Activated naive CD4-positive, alpha-beta T cell treated with anti-CD3 and anti-CD28 coated beads, Interleukin-2, amount 50 U/mL, for 24 hours (primary cell): ENCODE measurements around the gene TBC1D14.

Source experiments
- H3K27ac Mint-ChIP-seq: one replicate; pipeline ENCODE4 v1.8.0; 2021; ENCODE audit warnings: mild to moderate bottlenecking, mixed read lengths
- H3K27me3 Mint-ChIP-seq: one replicate; pipeline ENCODE4 v1.8.0; 2021; ENCODE audit warnings: mixed read lengths
- H3K36me3 Mint-ChIP-seq: one replicate; pipeline ENCODE4 v1.8.0; 2021; ENCODE audit warnings: mixed read lengths
- H3K4me1 Mint-ChIP-seq: one replicate; pipeline ENCODE4 v1.8.0; 2021; ENCODE audit warnings: mixed read lengths
- H3K4me3 Mint-ChIP-seq: one replicate; pipeline ENCODE4 v1.8.0; 2021; ENCODE audit warnings: mild to moderate bottlenecking, mixed read lengths
- H3K9me3 Mint-ChIP-seq: one replicate; pipeline ENCODE4 v1.8.0; 2021; ENCODE audit warnings: mixed read lengths

TBC1D14 gene

GRCh38 chr4:6909113-6909969, at the start of gene TBC1D14:
Gene TBC1D14 (plus strand): TSS chr4:6909826. CDS start chr4:6923390, 13,564 bp downstream.
- Mint-ChIP-seq H3K4me3 (peak within 1 kb of the TSS; percentile 94), H3K27me3 (no peaks in the 10 kb centered on the region), H3K4me1 (peaks cover 58% of the 10 kb centered on the region)

GRCh38 chr4:6868386-6868785, 41.2 kb upstream of the TBC1D14 start:
- no peak overlapping the region for H3K27ac Mint-ChIP-seq
- H3K27me3 Mint-ChIP-seq: no peaks in the 10 kb centered on the region
- H3K36me3 Mint-ChIP-seq: peaks cover 6% of the 10 kb centered on the region
- no peaks in the 10 kb centered on the region for H3K9me3 Mint-ChIP-seq
- peaks cover 9% of the 10 kb centered on the region for H3K4me1 Mint-ChIP-seq
- H3K4me3 Mint-ChIP-seq: no peak overlapping the region

More at GRCh38 chr4:6909113-6909969, at the start of gene TBC1D14:
- H3K36me3 Mint-ChIP-seq: no peaks in the 10 kb centered on the region
- H3K9me3 Mint-ChIP-seq: no peaks in the 10 kb centered on the region
- H3K27ac Mint-ChIP-seq: peak within 1 kb of the TSS; percentile 93

- no peak overlapping the region for H3K4me3 Mint-ChIP-seq
- no peak overlapping the region for H3K27ac Mint-ChIP-seq
- H3K36me3 Mint-ChIP-seq: peaks cover 6% of the 10 kb centered on the region
- H3K9me3 Mint-ChIP-seq: no peaks in the 10 kb centered on the region
- H3K27me3 Mint-ChIP-seq: no peaks in the 10 kb centered on the region
- no peaks in the 10 kb centered on the region for H3K4me1 Mint-ChIP-seq
Measured at GRCh38 chr4:6869944-6870343, 39.7 kb upstream of the TBC1D14 start.

GRCh38 chr4:6873291-6873690, 36.3 kb upstream of the TBC1D14 start:
- no peaks in the 10 kb centered on the region for H3K4me1 Mint-ChIP-seq
- H3K27me3 Mint-ChIP-seq: no peaks in the 10 kb centered on the region
- H3K27ac Mint-ChIP-seq: no peak overlapping the region
- no peaks in the 10 kb centered on the region for H3K9me3 Mint-ChIP-seq
- peaks cover 11% of the 10 kb centered on the region for H3K36me3 Mint-ChIP-seq
- H3K4me3 Mint-ChIP-seq: no peak overlapping the region

GRCh38 chr4:6873792-6874461, 35.7 kb upstream of the TBC1D14 start:
- Mint-ChIP-seq H3K27ac (no peak overlapping the region), H3K4me3 (no peak overlapping the region), H3K4me1 (no peaks in the 10 kb centered on the region), H3K9me3 (no peaks in the 10 kb centered on the region), H3K36me3 (peaks cover 11% of the 10 kb centered on the region), H3K27me3 (no peaks in the 10 kb centered on the region)

- Mint-ChIP-seq H3K9me3 (no peaks in the 10 kb centered on the region), H3K36me3 (peaks cover 12% of the 10 kb centered on the region), H3K27me3 (no peaks in the 10 kb centered on the region), H3K4me3 (no peak overlapping the region), H3K4me1 (no peaks in the 10 kb centered on the region), H3K27ac (no peak overlapping the region)
Measured at GRCh38 chr4:6874981-6875380, 34.6 kb upstream of the TBC1D14 start.

- no peaks in the 10 kb centered on the region for H3K4me1 Mint-ChIP-seq
- H3K9me3 Mint-ChIP-seq: no peaks in the 10 kb centered on the region
- no peaks in the 10 kb centered on the region for H3K27me3 Mint-ChIP-seq
- no peak overlapping the region for H3K4me3 Mint-ChIP-seq
- peaks cover 15% of the 10 kb centered on the region for H3K36me3 Mint-ChIP-seq
- no peak overlapping the region for H3K27ac Mint-ChIP-seq
Measured at GRCh38 chr4:6875431-6875831, 34.2 kb upstream of the TBC1D14 start.

- Mint-ChIP-seq H3K36me3 (peaks cover 16% of the 10 kb centered on the region), H3K27ac (no peak overlapping the region), H3K9me3 (no peaks in the 10 kb centered on the region)
Measured at GRCh38 chr4:6876440-6876839, 33.2 kb upstream of the TBC1D14 start.

GRCh38 chr4:6877067-6877466, 32.6 kb upstream of the TBC1D14 start:
- Mint-ChIP-seq H3K9me3 (no peaks in the 10 kb centered on the region), H3K4me1 (no peaks in the 10 kb centered on the region), H3K36me3 (peaks cover 16% of the 10 kb centered on the region), H3K4me3 (no peak overlapping the region), H3K27ac (peak overlapping the region; percentile 68), H3K27me3 (no peaks in the 10 kb centered on the region)

More at GRCh38 chr4:6876440-6876839, 33.2 kb upstream of the TBC1D14 start:
- Mint-ChIP-seq H3K27me3 (no peaks in the 10 kb centered on the region), H3K4me1 (no peaks in the 10 kb centered on the region), H3K4me3 (no peak overlapping the region)

- Mint-ChIP-seq H3K4me1 (no peaks in the 10 kb centered on the region), H3K9me3 (no peaks in the 10 kb centered on the region), H3K27me3 (no peaks in the 10 kb centered on the region), H3K27ac (no peak overlapping the region), H3K36me3 (peaks cover 16% of the 10 kb centered on the region), H3K4me3 (no peak overlapping the region)
Measured at GRCh38 chr4:6878451-6879059, 31.1 kb upstream of the TBC1D14 start.

- H3K36me3 Mint-ChIP-seq: peaks cover 16% of the 10 kb centered on the region
- no peaks in the 10 kb centered on the region for H3K4me1 Mint-ChIP-seq
Measured at GRCh38 chr4:6880691-6881090, 28.9 kb upstream of the TBC1D14 start.

GRCh38 chr4:6881908-6882307, 27.7 kb upstream of the TBC1D14 start:
- Mint-ChIP-seq H3K36me3 (peaks cover 12% of the 10 kb centered on the region), H3K4me1 (no peaks in the 10 kb centered on the region), H3K4me3 (no peak overlapping the region), H3K27me3 (no peaks in the 10 kb centered on the region), H3K27ac (no peak overlapping the region), H3K9me3 (no peaks in the 10 kb centered on the region)

More at GRCh38 chr4:6880691-6881090, 28.9 kb upstream of the TBC1D14 start:
- Mint-ChIP-seq H3K27ac (no peak overlapping the region), H3K27me3 (no peaks in the 10 kb centered on the region), H3K4me3 (no peak overlapping the region), H3K9me3 (no peaks in the 10 kb centered on the region)

- no peaks in the 10 kb centered on the region for H3K27me3 Mint-ChIP-seq
- H3K9me3 Mint-ChIP-seq: no peaks in the 10 kb centered on the region
- no peaks in the 10 kb centered on the region for H3K4me1 Mint-ChIP-seq
- no peak overlapping the region for H3K4me3 Mint-ChIP-seq
- peaks cover 5% of the 10 kb centered on the region for H3K36me3 Mint-ChIP-seq
- H3K27ac Mint-ChIP-seq: no peak overlapping the region
Measured at GRCh38 chr4:6884341-6884870, 25.2 kb upstream of the TBC1D14 start.

- H3K27ac Mint-ChIP-seq: peak overlapping the region; percentile 65
- H3K9me3 Mint-ChIP-seq: no peaks in the 10 kb centered on the region
- H3K27me3 Mint-ChIP-seq: no peaks in the 10 kb centered on the region
Measured at GRCh38 chr4:6885953-6886557, 23.6 kb upstream of the TBC1D14 start.

GRCh38 chr4:6886886-6887285, 22.7 kb upstream of the TBC1D14 start:
- H3K27ac Mint-ChIP-seq: no peak overlapping the region
- H3K9me3 Mint-ChIP-seq: no peaks in the 10 kb centered on the region
- no peaks in the 10 kb centered on the region for H3K36me3 Mint-ChIP-seq
- H3K4me1 Mint-ChIP-seq: peaks cover 7% of the 10 kb centered on the region
- H3K4me3 Mint-ChIP-seq: no peak overlapping the region
- no peaks in the 10 kb centered on the region for H3K27me3 Mint-ChIP-seq

More at GRCh38 chr4:6885953-6886557, 23.6 kb upstream of the TBC1D14 start:
- Mint-ChIP-seq H3K4me1 (no peaks in the 10 kb centered on the region), H3K36me3 (no peaks in the 10 kb centered on the region), H3K4me3 (no peak overlapping the region)
